ENCODE measurements around the gene OPRD1.
"Not testable (repeated sequence)": the region's sequence is repeated elsewhere in the genome, so short reads cannot be mapped to it uniquely, and the experiment has no call there.

The OPRD1 gene

DNA sequence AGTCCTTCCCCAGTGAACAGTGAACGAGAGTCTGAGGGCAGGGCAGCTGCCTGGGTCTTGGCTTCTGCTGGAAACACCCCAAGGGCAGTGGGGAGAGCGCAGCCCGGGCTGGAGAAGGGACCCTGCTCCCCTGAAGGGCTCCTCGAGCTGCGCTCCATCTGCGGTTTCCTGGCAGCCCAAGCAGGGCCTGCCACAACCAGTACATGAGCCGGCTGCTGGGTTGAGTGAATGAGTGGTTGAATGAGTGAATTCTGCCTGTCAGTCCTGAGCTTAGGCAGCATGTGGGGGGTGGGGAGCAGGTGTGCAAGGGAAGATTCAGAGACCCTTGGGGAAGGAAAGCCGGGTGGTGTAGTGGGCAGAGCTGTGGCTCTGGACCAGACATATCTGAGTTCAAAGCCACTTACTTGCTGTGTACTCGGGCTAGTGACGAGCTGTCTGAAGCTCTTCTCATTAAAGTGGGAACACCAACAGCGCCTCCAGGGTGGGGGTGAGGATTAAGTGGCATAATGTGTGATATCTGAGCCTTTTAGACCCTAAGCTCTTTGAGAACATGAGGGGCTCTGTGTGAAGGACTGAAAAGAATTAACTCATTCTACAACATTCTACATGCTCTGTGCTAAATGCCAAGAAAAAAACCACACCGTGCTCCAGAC lies 3.7 kb downstream of the OPRD1 start:
- Histone ChIP-seq H3K27ac (no peak overlapping the region), H3K4me3 (no peak overlapping the region)
- DNase-seq (ENCODE audit: low spot score) = no peak
- TF ChIP-seq, protein P1, sequence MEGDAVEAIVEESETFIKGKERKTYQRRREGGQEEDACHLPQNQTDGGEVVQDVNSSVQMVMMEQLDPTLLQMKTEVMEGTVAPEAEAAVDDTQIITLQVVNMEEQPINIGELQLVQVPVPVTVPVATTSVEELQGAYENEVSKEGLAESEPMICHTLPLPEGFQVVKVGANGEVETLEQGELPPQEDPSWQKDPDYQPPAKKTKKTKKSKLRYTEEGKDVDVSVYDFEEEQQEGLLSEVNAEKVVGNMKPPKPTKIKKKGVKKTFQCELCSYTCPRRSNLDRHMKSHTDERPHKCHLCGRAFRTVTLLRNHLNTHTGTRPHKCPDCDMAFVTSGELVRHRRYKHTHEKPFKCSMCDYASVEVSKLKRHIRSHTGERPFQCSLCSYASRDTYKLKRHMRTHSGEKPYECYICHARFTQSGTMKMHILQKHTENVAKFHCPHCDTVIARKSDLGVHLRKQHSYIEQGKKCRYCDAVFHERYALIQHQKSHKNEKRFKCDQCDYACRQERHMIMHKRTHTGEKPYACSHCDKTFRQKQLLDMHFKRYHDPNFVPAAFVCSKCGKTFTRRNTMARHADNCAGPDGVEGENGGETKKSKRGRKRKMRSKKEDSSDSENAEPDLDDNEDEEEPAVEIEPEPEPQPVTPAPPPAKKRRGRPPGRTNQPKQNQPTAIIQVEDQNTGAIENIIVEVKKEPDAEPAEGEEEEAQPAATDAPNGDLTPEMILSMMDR (IDR thresholded peaks at IDR 0.05) = no peak

GRCh38 chr1:28817133-28817532 lies 5.2 kb downstream of the OPRD1 start:
- DNase-seq (ENCODE audit: low spot score) = no peak
- TF ChIP-seq, protein P1 (IDR thresholded peaks at IDR 0.05) = no peak
- Histone ChIP-seq H3K4me3 (no peak overlapping the region), H3K27ac (no peak overlapping the region)

DNA sequence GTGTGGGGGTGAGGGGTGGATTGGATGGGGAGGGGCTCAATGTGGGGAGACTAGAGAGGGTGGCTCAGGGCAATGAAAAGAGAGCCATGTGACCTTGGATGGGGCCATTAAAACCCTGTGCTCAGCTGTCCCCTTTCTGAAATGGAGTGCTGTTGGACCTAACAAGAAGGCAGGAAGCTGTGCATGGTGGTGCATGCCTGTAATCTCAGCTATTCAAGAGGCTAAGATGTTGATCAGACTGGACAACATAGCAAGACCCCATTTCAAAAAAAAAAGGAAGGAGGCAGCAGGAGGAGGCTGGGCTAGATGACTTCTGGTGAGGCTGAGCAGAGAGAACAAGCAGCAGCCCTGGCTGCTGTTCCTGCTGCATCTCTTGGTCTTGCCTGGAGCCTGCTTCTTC lies 7.0 kb downstream of the OPRD1 start:
- no peak overlapping the region for H3K27ac ChIP-seq
- no peak for DNase-seq (ENCODE audit: low spot score)
- H3K4me3 ChIP-seq = no peak overlapping the region
- TF ChIP-seq, protein P1 (IDR thresholded peaks at IDR 0.05) = no peak

GRCh38 chr1:28822799-28823198 lies 10.8 kb downstream of the OPRD1 start:
- Histone ChIP-seq H3K27ac (no peak overlapping the region), H3K4me3 (no peak overlapping the region)
- TF ChIP-seq, protein P1 (IDR thresholded peaks at IDR 0.05) = no peak
- DNase-seq (ENCODE audit: low spot score) = no peak

GRCh38 chr1:28824061-28824460 lies 12.1 kb downstream of the OPRD1 start:
- H3K4me3 ChIP-seq; H3K27ac ChIP-seq; DNase-seq (ENCODE audit: low spot score): not testable (repeated sequence)

DNA sequence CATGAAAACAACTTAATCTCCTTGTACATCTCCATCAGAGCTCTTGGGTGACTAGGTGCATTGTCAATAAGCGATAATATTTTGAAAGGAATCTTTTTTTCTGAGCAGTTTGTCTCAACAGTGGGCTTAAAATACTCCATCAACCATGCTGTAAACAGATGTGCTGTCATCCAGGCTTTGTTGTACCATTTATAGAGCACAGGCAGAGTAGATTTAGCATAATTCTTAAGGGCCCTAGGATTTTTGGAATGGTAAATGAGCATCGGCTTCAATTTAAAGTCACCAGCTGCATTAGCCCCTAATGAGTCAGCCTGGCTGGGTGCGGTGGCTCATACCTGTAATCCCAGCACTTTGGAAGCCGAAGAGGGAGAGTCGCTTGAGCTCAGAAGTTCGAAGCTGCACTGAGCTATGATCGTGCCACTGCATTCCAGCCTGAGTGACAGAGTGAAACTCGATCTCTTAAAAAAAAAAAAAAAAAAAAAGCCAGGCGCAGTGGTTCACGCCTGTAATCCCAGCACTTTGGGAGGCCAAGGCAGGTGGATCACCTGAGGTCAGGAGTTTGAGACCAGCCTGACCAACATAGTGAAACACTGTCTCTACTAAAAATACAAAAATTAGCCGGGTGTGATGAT lies 16.4 kb downstream of the OPRD1 start:
- not testable (repeated sequence) for H3K4me3 ChIP-seq; DNase-seq (ENCODE audit: low spot score); H3K27ac ChIP-seq

DNA sequence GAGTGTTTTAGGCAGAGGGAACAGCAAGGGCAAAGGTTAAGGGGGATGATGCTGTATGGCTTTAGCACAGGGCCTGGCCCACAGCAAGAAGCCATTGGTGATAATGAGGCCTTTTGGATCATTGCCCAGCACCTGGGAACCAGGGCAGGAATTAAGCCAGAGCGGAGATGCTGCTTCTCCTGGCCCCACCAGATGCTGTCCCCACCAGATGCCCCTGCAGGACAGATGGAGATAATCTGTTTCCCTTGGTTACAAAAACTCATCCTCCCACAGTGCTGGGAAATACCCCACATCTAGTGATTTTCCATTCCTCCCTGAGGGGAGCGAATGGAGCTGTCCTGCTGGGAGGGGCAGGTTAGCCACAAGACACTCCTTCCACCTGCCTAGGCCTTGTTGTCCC lies 18.8 kb downstream of the OPRD1 start:
- TF ChIP-seq, protein P1 (IDR thresholded peaks at IDR 0.05) = no peak
- no peak overlapping the region for H3K4me3 ChIP-seq
- no peak overlapping the region for H3K27ac ChIP-seq
- DNase-seq (ENCODE audit: low spot score) = no peak

GRCh38 chr1:28832966-28833365 lies 21.0 kb downstream of the OPRD1 start:
- Histone ChIP-seq H3K27ac (no peak overlapping the region), H3K4me3 (no peak overlapping the region)
- TF ChIP-seq, protein P1 (IDR thresholded peaks at IDR 0.05) = no peak
- no peak for DNase-seq (ENCODE audit: low spot score)
